ENCODE results near the gene MINPP1.

The MINPP1 gene

GRCh38 chr10:87524296-87524695 lies 19.6 kb downstream of the MINPP1 start:
- DNase-seq = no peak

GRCh38 chr10:87531908-87532622 lies 27.4 kb downstream of the MINPP1 start:
- no peak for DNase-seq

- no peak for DNase-seq
Measured at GRCh38 chr10:87532696-87533095, 28.0 kb downstream of the MINPP1 start.

GRCh38 chr10:87534173-87534858 lies 29.6 kb downstream of the MINPP1 start:
- no peak for DNase-seq

GRCh38 chr10:87538092-87539015 lies 33.7 kb downstream of the MINPP1 start:
- no peak for DNase-seq

GRCh38 chr10:87541114-87541513 lies 36.4 kb downstream of the MINPP1 start:
- no peak for DNase-seq

- no peak for DNase-seq
Measured at GRCh38 chr10:87544721-87545120, 40.0 kb downstream of the MINPP1 start.

GRCh38 chr10:87545783-87546182 lies 41.1 kb downstream of the MINPP1 start:
- DNase-seq = no peak

GRCh38 chr10:87546210-87546609 lies 41.5 kb downstream of the MINPP1 start:
- no peak for DNase-seq

GRCh38 chr10:87546971-87547413 lies 42.3 kb downstream of the MINPP1 start:
- DNase-seq = no peak

GRCh38 chr10:87547734-87548311 lies 43.1 kb downstream of the MINPP1 start:
- DNase-seq = no peak

GRCh38 chr10:87550741-87551140 lies 46.0 kb downstream of the MINPP1 start:
- DNase-seq = no peak

- DNase-seq = no peak
Measured at GRCh38 chr10:87551326-87551725, 46.6 kb downstream of the MINPP1 start.

GRCh38 chr10:87552248-87552929 lies 47.7 kb downstream of the MINPP1 start:
- no peak for DNase-seq

GRCh38 chr10:87557409-87557808 lies 52.7 kb downstream of the MINPP1 start:
- DNase-seq = no peak

- no peak for DNase-seq
Measured at GRCh38 chr10:87558333-87558732, 53.6 kb downstream of the MINPP1 start.

- DNase-seq = no peak
Measured at GRCh38 chr10:87559392-87559791, 54.7 kb downstream of the MINPP1 start.

- no peak for DNase-seq
Measured at GRCh38 chr10:87560495-87561129, 55.9 kb downstream of the MINPP1 start.

GRCh38 chr10:87562750-87563149 lies 58.1 kb downstream of the MINPP1 start:
- DNase-seq = no peak

- DNase-seq = no peak
Measured at GRCh38 chr10:87565010-87565409, 60.3 kb downstream of the MINPP1 start.

GRCh38 chr10:87575851-87576250 lies 71.2 kb downstream of the MINPP1 start:
- no peak for DNase-seq
